K562 treated with DMSO at 1 percent for 4 hours (cell line): Measurements from ENCODE around the gene STXBP5. TPM values are rescaled to one million over a fixed set of nuclear protein-coding genes. Genes with fewer than 3 reads are reported as not detected.

ENCODE experiments used
- total RNA-seq: library from RNA; unstranded; fragments of 300-600 nt; gene quantifications from 2 replicates; pipeline ENCODE4 v1.2.3, GENCODE V29; 2022; ENCODE audit not compliant: insufficient read depth

STXBP5 gene
- 30.4 and 38.4 TPM in 2 replicates for total RNA-seq

GRCh38 chr6:147204060-147204785, at the start of gene STXBP5:
TSS of gene STXBP5 (plus strand) at chr6:147204417. CDS start at chr6:147204533, 116 bp downstream.

